Epidermal melanocyte (primary cell): ENCODE measurements around the gene CAST.

Experiments
- DNase-seq: peaks from one replicate; pipeline ENCODE4 v3.0.0; 2011; ENCODE audit warnings: low spot score; ENCODE audit not compliant: insufficient read length

The CAST gene

GRCh38 chr5:96814041-96814440 is 151.9 kb downstream of the CAST start:
- DNase-seq: no peak

DNA sequence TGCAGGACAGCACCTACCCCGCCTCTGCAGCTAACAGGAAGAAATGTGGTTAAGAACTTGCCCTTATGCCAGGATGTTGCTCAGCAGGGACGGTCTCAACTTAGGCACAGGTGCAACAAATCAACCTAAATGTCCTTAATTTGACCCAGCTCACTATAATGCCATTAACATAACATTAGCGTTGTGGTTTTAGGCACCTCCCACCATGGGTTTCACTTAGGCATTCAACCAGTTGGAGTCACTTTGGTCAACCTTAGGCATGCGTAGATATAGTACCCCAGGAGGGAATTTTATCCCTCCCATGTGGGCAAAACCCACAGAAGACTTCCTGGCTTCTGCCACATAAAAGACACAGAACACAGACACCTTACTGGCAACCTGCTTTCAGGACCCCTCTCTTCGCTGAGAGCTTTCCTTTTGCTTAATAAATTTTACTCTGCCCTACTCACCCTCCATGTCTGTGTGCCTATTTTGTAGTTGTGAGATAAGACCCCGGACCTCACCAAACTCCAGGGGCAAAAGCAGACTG is 154.3 kb downstream of the CAST start:
- DNase-seq: no peak

- DNase-seq: no peak
Observed at GRCh38 chr5:96816991-96817390, 154.8 kb downstream of the CAST start.

DNA sequence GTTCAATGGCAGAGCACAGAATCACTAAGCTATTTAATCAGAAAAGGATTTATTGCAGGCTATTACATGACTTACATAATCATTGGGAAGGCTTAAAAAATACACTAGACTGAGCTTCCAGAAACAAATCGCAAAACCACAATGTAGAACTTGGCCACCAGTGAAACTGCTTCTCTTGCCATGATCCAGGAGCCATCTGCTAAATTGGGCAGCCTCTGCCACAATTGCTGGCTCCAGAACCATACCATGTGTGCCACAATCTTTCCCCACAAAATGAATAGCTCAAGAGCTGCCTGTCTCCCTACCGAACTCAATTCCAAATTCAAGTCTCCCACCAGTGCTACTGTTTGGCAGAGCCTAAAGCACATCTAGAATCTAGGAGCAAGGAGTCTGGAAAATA is 155.3 kb downstream of the CAST start:
- DNase-seq: no peak

DNA sequence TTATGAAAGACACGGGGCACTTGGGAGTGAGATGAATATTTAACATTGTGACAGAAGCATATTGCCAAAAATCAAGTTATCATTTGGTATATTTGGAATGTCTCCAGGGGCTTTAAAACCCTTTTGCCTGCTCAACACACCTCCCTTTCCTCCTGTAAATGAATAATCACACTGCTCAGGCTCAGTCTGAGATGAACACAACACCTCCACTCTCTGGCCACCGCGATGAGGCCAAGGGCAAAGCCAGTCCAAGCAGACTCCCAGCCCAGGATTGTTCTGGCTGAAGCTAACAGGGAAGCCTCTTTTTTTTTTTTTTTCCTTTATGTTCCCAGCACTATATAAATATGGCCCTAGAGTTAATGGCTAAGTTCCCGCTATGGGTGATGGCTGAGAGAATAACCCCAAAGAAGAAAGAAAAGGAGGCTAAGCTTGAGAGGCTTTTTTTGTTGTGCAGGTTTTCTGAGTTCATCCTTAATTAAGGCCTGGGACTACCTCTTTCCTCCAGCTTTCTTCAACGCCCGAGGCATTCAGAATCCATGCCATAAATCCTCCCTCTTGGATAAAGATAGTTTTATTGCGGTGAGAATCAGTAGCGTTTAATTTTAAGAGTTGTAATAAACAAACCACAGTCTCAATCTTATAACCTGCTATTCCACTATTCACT is 156.1 kb downstream of the CAST start:
- DNase-seq: no peak

GRCh38 chr5:96819806-96820205 is 157.6 kb downstream of the CAST start:
- no peak for DNase-seq

DNA sequence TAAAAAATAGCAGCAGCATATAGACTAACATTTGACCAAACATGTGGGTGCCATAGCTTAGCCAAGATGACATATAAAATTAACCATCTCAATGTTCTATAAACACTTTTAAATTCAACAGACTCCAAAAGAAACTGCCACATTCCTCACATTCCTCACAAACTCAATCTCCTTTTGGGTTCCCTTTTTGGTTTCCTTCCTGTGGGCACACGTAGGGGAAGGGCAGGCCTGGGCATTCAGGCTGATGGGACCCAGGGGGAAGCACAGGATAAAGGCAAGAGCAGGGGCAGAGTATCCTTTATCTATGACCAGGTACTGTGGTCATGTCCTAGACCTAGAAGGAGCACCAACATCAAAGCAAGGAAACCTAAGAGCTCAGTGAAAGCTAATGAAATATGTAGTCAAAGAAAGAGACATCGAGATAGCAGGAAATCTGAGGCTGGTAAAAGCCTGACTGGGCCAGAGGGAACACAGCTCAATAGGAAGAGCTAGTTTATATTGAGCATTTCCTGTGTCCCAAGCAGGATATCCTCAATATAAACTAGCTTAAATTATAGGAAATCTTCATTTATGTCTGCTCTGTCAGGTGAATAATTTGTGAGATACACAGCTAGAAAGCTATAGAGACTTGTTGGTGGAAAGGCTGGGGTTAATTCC is 159.2 kb downstream of the CAST start:
- no peak for DNase-seq

DNA sequence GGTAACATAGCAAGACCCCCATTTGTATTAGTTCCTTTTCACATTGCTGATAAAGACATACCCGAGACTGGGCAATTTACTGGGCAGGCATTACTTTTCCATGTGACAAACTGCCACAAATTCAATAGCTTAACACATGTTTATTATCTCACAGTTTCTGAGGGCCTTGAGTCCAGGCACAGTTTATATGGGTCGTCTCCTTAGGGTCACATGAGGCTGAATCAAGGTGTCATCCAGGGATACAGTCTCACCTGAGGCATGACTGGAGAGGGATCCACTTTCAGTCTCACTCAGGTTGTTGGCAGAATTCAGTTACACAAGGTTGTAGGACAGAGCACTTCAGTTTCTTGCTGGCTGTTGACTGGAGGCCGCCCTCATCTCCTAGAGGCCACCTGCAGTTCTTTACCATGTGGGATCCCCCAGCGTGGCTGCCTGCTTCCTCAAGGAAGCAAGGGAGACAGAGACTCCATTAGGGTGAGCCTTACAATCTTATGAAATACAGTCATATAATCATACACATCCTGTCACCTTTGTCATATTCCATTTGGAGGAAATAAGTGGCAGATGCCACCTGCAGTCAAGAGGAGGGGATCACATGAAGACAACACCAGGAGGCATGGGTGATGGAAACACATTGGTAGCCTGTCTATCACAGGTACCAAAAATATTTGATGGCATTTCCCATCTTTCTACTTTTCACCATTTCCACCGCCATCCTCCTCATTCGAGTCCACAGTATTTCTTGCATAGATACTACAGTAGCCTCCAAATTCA is 160.7 kb downstream of the CAST start:
- DNase-seq: no peak

- DNase-seq: no peak
Observed at GRCh38 chr5:96823900-96824380, 161.8 kb downstream of the CAST start.
